Measurements from ENCODE around the gene SCCPDH.

- TF ChIP-seq POLR2A (IDR thresholded peaks at IDR 0.05; ENCODE audit: low read depth, low read length) (no peak), POLR2AphosphoS5 (IDR thresholded peaks at IDR 0.05; ENCODE audit: low read depth, low read length) (no peak), TAF1 (IDR thresholded peaks at IDR 0.05; ENCODE audit: low read depth, low read length) (no peak), SPI1 (IDR thresholded peaks at IDR 0.05; ENCODE audit: low read depth, low read length) (no peak), POU2F2 (IDR thresholded peaks at IDR 0.05; ENCODE audit: low read depth, low read length) (no peak), PAX5 (IDR thresholded peaks at IDR 0.05; ENCODE audit: insufficient read depth, low read length, severe bottlenecking) (no peak)
Observed at GRCh38 chr1:246794048-246794827, 70.0 kb downstream of the SCCPDH start.
